Measurements from ENCODE around the gene CLTB.

DNA sequence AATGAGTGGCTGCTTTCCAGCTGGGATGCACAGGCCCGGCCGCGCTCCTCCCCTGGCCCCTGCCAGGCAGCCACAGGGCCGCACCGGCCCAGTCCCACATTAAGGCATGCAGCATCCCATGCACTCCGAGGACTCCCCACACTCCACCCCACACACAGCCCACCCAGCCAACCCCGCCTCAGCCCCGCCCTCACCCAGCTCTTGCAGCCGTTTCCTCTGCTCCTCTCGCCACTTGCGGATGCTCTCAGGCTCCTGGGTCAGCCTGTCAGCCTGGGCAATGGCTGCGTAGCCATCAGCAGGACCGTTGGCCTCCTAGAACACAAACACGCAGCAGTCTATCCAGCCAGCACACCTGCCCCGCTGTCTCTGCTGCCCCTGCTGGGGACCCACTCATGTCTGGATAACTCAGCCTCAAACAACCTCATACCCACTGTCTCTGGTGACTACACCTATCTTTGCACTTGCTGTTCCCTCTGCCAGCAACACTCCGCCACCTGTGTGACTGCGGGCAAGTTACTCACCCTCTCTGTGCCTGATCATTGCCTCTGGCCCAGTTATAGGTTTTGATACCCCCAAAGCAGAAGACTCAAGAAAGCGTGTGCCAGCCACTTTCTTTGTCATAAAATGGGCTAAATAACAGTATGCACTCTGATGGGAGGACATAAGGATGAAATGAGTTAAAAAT is 18.5 kb downstream of the CLTB start:
- no peak for TF ChIP-seq POLR2A (IDR thresholded peaks at IDR 0.05)
- no peak for TF ChIP-seq EP300 (IDR thresholded peaks at IDR 0.05)
- TF ChIP-seq, protein P1, sequence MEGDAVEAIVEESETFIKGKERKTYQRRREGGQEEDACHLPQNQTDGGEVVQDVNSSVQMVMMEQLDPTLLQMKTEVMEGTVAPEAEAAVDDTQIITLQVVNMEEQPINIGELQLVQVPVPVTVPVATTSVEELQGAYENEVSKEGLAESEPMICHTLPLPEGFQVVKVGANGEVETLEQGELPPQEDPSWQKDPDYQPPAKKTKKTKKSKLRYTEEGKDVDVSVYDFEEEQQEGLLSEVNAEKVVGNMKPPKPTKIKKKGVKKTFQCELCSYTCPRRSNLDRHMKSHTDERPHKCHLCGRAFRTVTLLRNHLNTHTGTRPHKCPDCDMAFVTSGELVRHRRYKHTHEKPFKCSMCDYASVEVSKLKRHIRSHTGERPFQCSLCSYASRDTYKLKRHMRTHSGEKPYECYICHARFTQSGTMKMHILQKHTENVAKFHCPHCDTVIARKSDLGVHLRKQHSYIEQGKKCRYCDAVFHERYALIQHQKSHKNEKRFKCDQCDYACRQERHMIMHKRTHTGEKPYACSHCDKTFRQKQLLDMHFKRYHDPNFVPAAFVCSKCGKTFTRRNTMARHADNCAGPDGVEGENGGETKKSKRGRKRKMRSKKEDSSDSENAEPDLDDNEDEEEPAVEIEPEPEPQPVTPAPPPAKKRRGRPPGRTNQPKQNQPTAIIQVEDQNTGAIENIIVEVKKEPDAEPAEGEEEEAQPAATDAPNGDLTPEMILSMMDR (IDR thresholded peaks at IDR 0.05), result no peak

All from tibial nerve (tissue), 4 donors.